Central memory CD8-positive, alpha-beta T cell (primary cell): ENCODE data around the gene CCDC146.
"Not testable (repeated sequence)": the region's sequence is repeated elsewhere in the genome, so short reads cannot be mapped to it uniquely, and the experiment has no call there.

ENCODE experiments used
- ATAC-seq: fragments of 150-1000 bp; cut with Tn5 transposase; replicated peaks from 2 replicates; pipeline ENCODE4 v1.10.0; 2022; ENCODE audit warnings: mild to moderate bottlenecking, moderate FRiP score, moderate number of reproducible peaks; ENCODE audit not compliant: poor library complexity, severe bottlenecking; ENCODE audit errors: extremely low read depth
- DNase-seq, 2 donors: peaks; one replicate each; pipeline ENCODE4 v3.0.0; 2021; ENCODE audit warnings: low spot score in 2 of 2
- H3K27ac Mint-ChIP-seq: one replicate; pipeline ENCODE4 v1.8.0; 2022; ENCODE audit warnings: low read depth, mild to moderate bottlenecking, moderate library complexity, mixed read lengths
- H3K27me3 Mint-ChIP-seq: one replicate; pipeline ENCODE4 v1.8.0; 2022; ENCODE audit warnings: mixed read lengths
- H3K36me3 Mint-ChIP-seq: one replicate; pipeline ENCODE4 v1.8.0; 2022; ENCODE audit warnings: mild to moderate bottlenecking, moderate library complexity, mixed read lengths; ENCODE audit not compliant: insufficient read depth
- H3K4me1 Mint-ChIP-seq: one replicate; pipeline ENCODE4 v1.8.0; 2022; ENCODE audit warnings: mixed read lengths
- H3K4me3 Mint-ChIP-seq: one replicate; pipeline ENCODE4 v1.8.0; 2022; ENCODE audit warnings: mild to moderate bottlenecking, moderate library complexity, mixed read lengths
- H3K9me3 Mint-ChIP-seq: one replicate; pipeline ENCODE4 v1.8.0; 2022; ENCODE audit warnings: mixed read lengths

The CCDC146 gene

GRCh38 chr7:77107659-77108058, 14.8 kb upstream of the CCDC146 start:
- not testable (repeated sequence) for H3K9me3 Mint-ChIP-seq, H3K36me3 Mint-ChIP-seq, H3K4me1 Mint-ChIP-seq, ATAC-seq, H3K4me3 Mint-ChIP-seq, H3K27me3 Mint-ChIP-seq, H3K27ac Mint-ChIP-seq, DNase-seq

GRCh38 chr7:77108362-77108761, 14.1 kb upstream of the CCDC146 start:
- H3K9me3 Mint-ChIP-seq, H3K4me1 Mint-ChIP-seq, ATAC-seq, H3K27ac Mint-ChIP-seq, H3K27me3 Mint-ChIP-seq, H3K36me3 Mint-ChIP-seq, H3K4me3 Mint-ChIP-seq, DNase-seq: not testable (repeated sequence)

GRCh38 chr7:77112719-77113306, 9.6 kb upstream of the CCDC146 start:
- not testable (repeated sequence) for ATAC-seq, H3K9me3 Mint-ChIP-seq, H3K4me3 Mint-ChIP-seq, H3K36me3 Mint-ChIP-seq, H3K27ac Mint-ChIP-seq, DNase-seq, H3K4me1 Mint-ChIP-seq, H3K27me3 Mint-ChIP-seq

GRCh38 chr7:77125486-77125885, 3.1 kb downstream of the CCDC146 start:
- H3K27me3 Mint-ChIP-seq, result not testable (repeated sequence)

GRCh38 chr7:77127009-77127408, 4.6 kb downstream of the CCDC146 start:
- DNase-seq, H3K36me3 Mint-ChIP-seq, ATAC-seq, H3K9me3 Mint-ChIP-seq, H3K27ac Mint-ChIP-seq, H3K4me1 Mint-ChIP-seq, H3K27me3 Mint-ChIP-seq, H3K4me3 Mint-ChIP-seq: not testable (repeated sequence)

More at GRCh38 chr7:77125486-77125885, 3.1 kb downstream of the CCDC146 start:
- peaks cover 11% of the 10 kb centered on the region for H3K4me1 Mint-ChIP-seq
- not testable (repeated sequence) for H3K9me3 Mint-ChIP-seq, DNase-seq, H3K27ac Mint-ChIP-seq, H3K4me3 Mint-ChIP-seq, ATAC-seq, H3K36me3 Mint-ChIP-seq

- not testable (repeated sequence) for H3K36me3 Mint-ChIP-seq, H3K27me3 Mint-ChIP-seq, H3K27ac Mint-ChIP-seq, H3K4me1 Mint-ChIP-seq, H3K9me3 Mint-ChIP-seq, H3K4me3 Mint-ChIP-seq, ATAC-seq, DNase-seq
These were observed 6.4 kb downstream of the CCDC146 start for GRCh38 chr7:77128582-77129410.

- H3K27me3 Mint-ChIP-seq, H3K36me3 Mint-ChIP-seq, ATAC-seq, DNase-seq, H3K4me1 Mint-ChIP-seq, H3K9me3 Mint-ChIP-seq, H3K4me3 Mint-ChIP-seq, H3K27ac Mint-ChIP-seq: not testable (repeated sequence)
These were observed 9.4 kb downstream of the CCDC146 start for GRCh38 chr7:77131781-77132180.

GRCh38 chr7:77138668-77139067, 16.3 kb downstream of the CCDC146 start:
- ATAC-seq, H3K27me3 Mint-ChIP-seq, H3K9me3 Mint-ChIP-seq, H3K36me3 Mint-ChIP-seq, DNase-seq, H3K4me1 Mint-ChIP-seq, H3K27ac Mint-ChIP-seq, H3K4me3 Mint-ChIP-seq: not testable (repeated sequence)

- not testable (repeated sequence) for H3K27ac Mint-ChIP-seq, DNase-seq, ATAC-seq, H3K4me1 Mint-ChIP-seq, H3K27me3 Mint-ChIP-seq, H3K9me3 Mint-ChIP-seq, H3K36me3 Mint-ChIP-seq, H3K4me3 Mint-ChIP-seq
These were observed 17.9 kb downstream of the CCDC146 start for GRCh38 chr7:77140291-77140690.

GRCh38 chr7:77152232-77152631, 29.8 kb downstream of the CCDC146 start:
- H3K4me3 Mint-ChIP-seq, DNase-seq, H3K27ac Mint-ChIP-seq, H3K27me3 Mint-ChIP-seq, H3K9me3 Mint-ChIP-seq, ATAC-seq, H3K4me1 Mint-ChIP-seq, H3K36me3 Mint-ChIP-seq: not testable (repeated sequence)

- not testable (repeated sequence) for H3K36me3 Mint-ChIP-seq, DNase-seq, H3K27me3 Mint-ChIP-seq, H3K9me3 Mint-ChIP-seq, H3K27ac Mint-ChIP-seq, H3K4me3 Mint-ChIP-seq, H3K4me1 Mint-ChIP-seq
- ATAC-seq, result peak; percentile 82
These were observed 32.6 kb downstream of the CCDC146 start for GRCh38 chr7:77154917-77155464.

GRCh38 chr7:77155601-77156377, 33.4 kb downstream of the CCDC146 start:
- H3K27me3 Mint-ChIP-seq, DNase-seq, H3K27ac Mint-ChIP-seq, H3K4me1 Mint-ChIP-seq, H3K4me3 Mint-ChIP-seq, ATAC-seq, H3K9me3 Mint-ChIP-seq, H3K36me3 Mint-ChIP-seq: not testable (repeated sequence)
